NT2/D1 (cell line): ENCODE measurements around the gene SLC24A4.
"Not testable (repeated sequence)": the region's sequence is repeated elsewhere in the genome, so short reads cannot be mapped to it uniquely, and the experiment has no call there.

Source experiments
- DNase-seq: peaks from one replicate; pipeline ENCODE4 v3.0.0-alpha.2; 2011; ENCODE audit warnings: low read depth, low spot score
- H3K27me3 ChIP-seq: 2 replicates; pipeline ENCODE4 v1.6.0; 2011; ENCODE audit warnings: mild to moderate bottlenecking; ENCODE audit not compliant: insufficient read length, insufficient read depth
- H3K36me3 ChIP-seq: 2 replicates; pipeline ENCODE4 v1.6.1; 2011; ENCODE audit warnings: mild to moderate bottlenecking, low read length, mixed read lengths; ENCODE audit not compliant: insufficient read depth, insufficient read length
- H3K4me1 ChIP-seq: 2 replicates; pipeline ENCODE4 v1.5.1; 2011; ENCODE audit not compliant: insufficient read depth, insufficient read length
- H3K4me3 ChIP-seq: 2 replicates; pipeline ENCODE4 v1.5.1; 2011; ENCODE audit warnings: low read depth; ENCODE audit not compliant: insufficient read length
- H3K9ac ChIP-seq: 2 replicates; pipeline ENCODE4 v1.6.0; 2011; ENCODE audit warnings: low read depth; ENCODE audit not compliant: insufficient read length
- H3K9me3 ChIP-seq: 2 replicates; pipeline ENCODE4 v1.5.1; 2011; ENCODE audit warnings: mild to moderate bottlenecking, low read length; ENCODE audit not compliant: insufficient read depth
- SUZ12 ChIP-seq: IDR thresholded peaks from 2 replicates; pipeline ENCODE4 v1.6.1; 2011; ENCODE audit not compliant: insufficient read length, insufficient read depth; ENCODE audit errors: extremely low read depth
- YY1 ChIP-seq: IDR thresholded peaks from 2 replicates; pipeline ENCODE4 v1.6.1; 2011; ENCODE audit not compliant: insufficient read length, insufficient read depth
- ZNF274 ChIP-seq: IDR thresholded peaks from 2 replicates; pipeline ENCODE4 v1.6.1; 2011; ENCODE audit warnings: mild to moderate bottlenecking, low read depth, low read length

The SLC24A4 gene

GRCh38 chr14:92534932-92535643 lies 212.1 kb downstream of the SLC24A4 start:
- Histone ChIP-seq H3K9me3 (no peaks in the 10 kb centered on the region), H3K4me3 (no peak overlapping the region), H3K9ac (no peak overlapping the region), H3K27me3 (no peaks in the 10 kb centered on the region), H3K36me3 (no peaks in the 10 kb centered on the region), H3K4me1 (peaks cover 2% of the 10 kb centered on the region)
- no peak for DNase-seq
- no peak for TF ChIP-seq SUZ12
- TF ChIP-seq ZNF274 = no peak
- no peak for TF ChIP-seq YY1

- H3K4me3 ChIP-seq, H3K27me3 ChIP-seq, H3K9me3 ChIP-seq, H3K36me3 ChIP-seq, H3K9ac ChIP-seq, H3K4me1 ChIP-seq, DNase-seq: not testable (repeated sequence)
Measured at GRCh38 chr14:92536231-92536630, 213.3 kb downstream of the SLC24A4 start.

- Histone ChIP-seq H3K4me3 (no peak overlapping the region), H3K4me1 (peaks cover 2% of the 10 kb centered on the region), H3K27me3 (no peaks in the 10 kb centered on the region), H3K9ac (no peak overlapping the region), H3K36me3 (no peaks in the 10 kb centered on the region), H3K9me3 (no peaks in the 10 kb centered on the region)
- TF ChIP-seq YY1 (no peak), SUZ12 (no peak)
- DNase-seq = no peak
Measured at GRCh38 chr14:92538412-92538985, 215.5 kb downstream of the SLC24A4 start.

GRCh38 chr14:92539419-92539818 lies 216.5 kb downstream of the SLC24A4 start:
- H3K4me3 ChIP-seq = no peak overlapping the region
- H3K36me3 ChIP-seq = no peaks in the 10 kb centered on the region
- H3K27me3 ChIP-seq = no peaks in the 10 kb centered on the region
- H3K9me3 ChIP-seq = no peaks in the 10 kb centered on the region
- no peak overlapping the region for H3K9ac ChIP-seq
- no peak for TF ChIP-seq SUZ12
- no peak for TF ChIP-seq YY1
- TF ChIP-seq ZNF274 = no peak
- H3K4me1 ChIP-seq = peaks cover 2% of the 10 kb centered on the region
- DNase-seq = no peak

GRCh38 chr14:92539875-92540274 lies 216.9 kb downstream of the SLC24A4 start:
- Histone ChIP-seq H3K4me3 (no peak overlapping the region), H3K4me1 (peaks cover 2% of the 10 kb centered on the region), H3K27me3 (no peaks in the 10 kb centered on the region), H3K36me3 (no peaks in the 10 kb centered on the region), H3K9me3 (no peaks in the 10 kb centered on the region), H3K9ac (no peak overlapping the region)
- no peak for DNase-seq
- TF ChIP-seq SUZ12 (no peak), ZNF274 (no peak), YY1 (no peak)

GRCh38 chr14:92540472-92541048 lies 217.6 kb downstream of the SLC24A4 start:
- no peak for DNase-seq
- Histone ChIP-seq H3K27me3 (no peaks in the 10 kb centered on the region), H3K36me3 (no peaks in the 10 kb centered on the region), H3K9me3 (no peaks in the 10 kb centered on the region), H3K4me3 (no peak overlapping the region), H3K9ac (no peak overlapping the region), H3K4me1 (peaks cover 2% of the 10 kb centered on the region)
- TF ChIP-seq YY1 = no peak
- no peak for TF ChIP-seq SUZ12
- no peak for TF ChIP-seq ZNF274

GRCh38 chr14:92542766-92543554 lies 220.0 kb downstream of the SLC24A4 start:
- Histone ChIP-seq H3K36me3 (no peaks in the 10 kb centered on the region), H3K4me3 (no peak overlapping the region), H3K9ac (no peak overlapping the region), H3K4me1 (peaks cover 2% of the 10 kb centered on the region), H3K9me3 (no peaks in the 10 kb centered on the region), H3K27me3 (no peaks in the 10 kb centered on the region)
- DNase-seq = no peak
- no peak for TF ChIP-seq ZNF274
